HCT116 (cell line): ENCODE measurements around the gene SFT2D2. TPM values are rescaled to one million over a fixed set of nuclear protein-coding genes. Genes with fewer than 3 reads are reported as not detected.

Experiments used
- ATAC-seq: fragments of 200-7000 bp; cut with Tn5 transposase; 2 replicates; pipeline ENCODE4 v1.9.1; 2020; ENCODE audit warnings: mild to moderate bottlenecking, moderate library complexity
- BruUV-seq: library from RNA; stranded (reverse); fragments of 400-500 nt; replicated peaks from 2 replicates; lab custom pipeline; 2021; lab: Mats Ljungman, UMichigan
- CTCF ChIA-PET: fragments of 300-600 bp; sonication (Branson Sonifier 250); formaldehyde crosslinking; loops from one replicate; lab custom pipeline; 2021; ENCODE audit warnings: antibody characterized with exemption; lab: Charles Lee
- POLR2A ChIA-PET: fragments of 300-600, 350-600 bp; sonication (Branson Sonifier 250); formaldehyde crosslinking; loops from one replicate; lab custom pipeline; 2021; ENCODE audit warnings: antibody characterized with exemption; lab: Charles Lee
- RAD21 ChIA-PET, 2 experiments: fragments of 300-600 bp; sonication (Branson Sonifier 250); formaldehyde crosslinking; loops; one replicate each; lab custom pipeline; 2023; ENCODE audit warnings: low total read pairs in 2 of 2; ENCODE audit not compliant: uncharacterized antibody in 2 of 2, unreplicated experiment in 2 of 2, low non-redundant PET in 1 of 2; lab: Charles Lee
- DNase-seq: peaks from one replicate; pipeline ENCODE4 v3.0.0-alpha.2; 2010; ENCODE audit warnings: low read depth, low spot score
- H2AFZ ChIP-seq: fragments of 200-600 bp; shearing (Covaris generic), sonication (generic); 2 replicates; pipeline ENCODE4 v1.6.1; 2017; ENCODE audit warnings: low read depth, mixed run types, mixed read lengths, antibody characterized with exemption, low read length; ENCODE audit not compliant: poor library complexity, severe bottlenecking
- H3K27ac ChIP-seq: 2 replicates; pipeline ENCODE4 v1.5.1; 2012; ENCODE audit warnings: low read depth, low read length
- H3K27me3 ChIP-seq: fragments of 200-600 bp; sonication (generic); 2 replicates; pipeline ENCODE4 v1.6.1; 2016; ENCODE audit warnings: mixed run types, low read length, mixed read lengths; ENCODE audit not compliant: insufficient read depth
- H3K36me3 ChIP-seq, 2 experiments: fragments of 200-500 bp in 1 of 2; fragments of 200-600 bp in 1 of 2; sonication (Bioruptor generic) in 1 of 2; sonication (generic) in 1 of 2; 2 replicates each; pipeline versions ENCODE4 v1.5.1 to v1.6.1; 2014 to 2016; ENCODE audit warnings: low read length in 2 of 2, inconsistent platforms in 1 of 2, mixed read lengths in 1 of 2, mixed run types in 1 of 2; ENCODE audit not compliant: insufficient read depth in 2 of 2, control insufficient read depth in 1 of 2
- H3K4me1 ChIP-seq, 2 experiments: fragments of 200-600 bp in 1 of 2; sonication (generic) in 1 of 2; 2 replicates each; pipeline versions ENCODE4 v1.5.1 to v1.6.1; 2012 to 2017; ENCODE audit warnings: low read length in 2 of 2, inconsistent platforms in 1 of 2, mild to moderate bottlenecking in 1 of 2, mixed read lengths in 1 of 2, mixed run types in 1 of 2, moderate library complexity in 1 of 2; ENCODE audit not compliant: insufficient read depth in 2 of 2, control insufficient read depth in 1 of 2
- H3K4me2 ChIP-seq: fragments of 200-600 bp; sonication (generic); 2 replicates; pipeline ENCODE4 v1.6.1; 2017; ENCODE audit warnings: mixed run types, low read length, mixed read lengths
- H3K4me3 ChIP-seq, 2 experiments: fragments of 200-600 bp in 1 of 2; sonication (generic) in 1 of 2; replicated peaks in 1 of 2; 2 replicates each; pipeline ENCODE4 v1.5.1; 2011 to 2016; ENCODE audit warnings: low read length in 2 of 2, control low read depth in 1 of 2, low read depth in 1 of 2, mild to moderate bottlenecking in 1 of 2, mixed read lengths in 1 of 2, mixed run types in 1 of 2
- H3K79me2 ChIP-seq: fragments of 200-600 bp; sonication (generic); 2 replicates; pipeline ENCODE4 v1.6.1; 2017; ENCODE audit warnings: mild to moderate bottlenecking, mixed run types, low read length, moderate library complexity, mixed read lengths; ENCODE audit not compliant: insufficient read depth
- H3K9ac ChIP-seq: fragments of 200-600 bp; sonication (generic); 2 replicates; pipeline ENCODE4 v1.6.1; 2016; ENCODE audit warnings: low read length, mixed read lengths
- H3K9me2 ChIP-seq: fragments of 200-600 bp; sonication (generic), shearing (Covaris generic); 2 replicates; pipeline ENCODE4 v1.6.1; 2017; ENCODE audit warnings: mixed run types, mild to moderate bottlenecking, moderate library complexity; ENCODE audit not compliant: insufficient read depth
- H3K9me3 ChIP-seq, 2 experiments: fragments of 200-500 bp in 1 of 2; fragments of 200-600 bp in 1 of 2; sonication (Bioruptor generic) in 1 of 2; sonication (generic) in 1 of 2; 2 replicates each; pipeline ENCODE4 v1.6.1; 2014 to 2017; ENCODE audit warnings: low read length in 2 of 2, mixed read lengths in 2 of 2, inconsistent platforms in 1 of 2, low read depth in 1 of 2, mild to moderate bottlenecking in 1 of 2, mixed run types in 1 of 2, moderate library complexity in 1 of 2; ENCODE audit not compliant: control insufficient read depth in 1 of 2, insufficient read depth in 1 of 2
- H4K20me1 ChIP-seq: fragments of 200-600 bp; sonication (generic), shearing (Covaris generic); 2 replicates; pipeline ENCODE4 v1.6.1; 2017; ENCODE audit warnings: mixed run types, mild to moderate bottlenecking, moderate library complexity; ENCODE audit not compliant: insufficient read depth
- CBX3 ChIP-seq: IDR thresholded peaks from 2 replicates; pipeline ENCODE4 v1.6.1; 2012; ENCODE audit warnings: low read depth
- CEBPB ChIP-seq: IDR thresholded peaks from 2 replicates; pipeline ENCODE4 v1.6.1; 2012; ENCODE audit warnings: low read depth
- EGR1 ChIP-seq: IDR thresholded peaks from 2 replicates; pipeline ENCODE4 v1.6.1; 2012; ENCODE audit warnings: low read depth
- ELF1 ChIP-seq: IDR thresholded peaks from 2 replicates; pipeline ENCODE4 v1.6.1; 2012; ENCODE audit warnings: low read depth, borderline replicate concordance
- FOSL1 ChIP-seq: IDR thresholded peaks from 2 replicates; pipeline ENCODE4 v1.6.1; 2012; ENCODE audit warnings: low read depth
- JUND ChIP-seq: IDR thresholded peaks from 2 replicates; pipeline ENCODE4 v1.6.1; 2012
- POLR2A ChIP-seq: IDR thresholded peaks from 2 replicates; pipeline ENCODE4 v1.7.0; 2011; ENCODE audit warnings: borderline replicate concordance; ENCODE audit not compliant: insufficient read depth, insufficient read length; ENCODE audit errors: extremely low read depth
- SIN3A ChIP-seq: IDR thresholded peaks from 2 replicates; pipeline ENCODE4 v1.6.1; 2012; ENCODE audit warnings: low read depth
- SRF ChIP-seq: IDR thresholded peaks from 2 replicates; pipeline ENCODE4 v1.6.1; 2012; ENCODE audit warnings: low read depth
- TCF7L2 ChIP-seq: IDR thresholded peaks from 2 replicates; pipeline ENCODE4 v1.7.0; 2011; ENCODE audit warnings: borderline replicate concordance, inconsistent platforms; ENCODE audit not compliant: insufficient read depth, insufficient read length; ENCODE audit errors: extremely low read depth
- ZFX ChIP-seq: fragments of 450-650 bp; IDR thresholded peaks from 2 replicates; pipeline ENCODE4 v1.6.1; 2017
- ZNF274 ChIP-seq: fragments of 200-500 bp; sonication (Bioruptor generic); IDR thresholded peaks from 2 replicates; pipeline ENCODE4 v1.6.1; 2014; ENCODE audit warnings: mild to moderate bottlenecking, low read depth, low read length, inconsistent platforms
- intact Hi-C: fragments of 100-400 bp; cut with micrococcal nuclease; formaldehyde crosslinking; loops from 2 replicates; pipeline ENCODE4 v1.10.0; 2022
- total RNA-seq: library from RNA; stranded (reverse); gene quantifications from one replicate; pipeline ENCODE4 v1.2.1, GENCODE V29; 2021; ENCODE audit not compliant: unreplicated experiment
- TF ChIP-seq, protein P1 (sequence below): IDR thresholded peaks from 2 replicates; pipeline ENCODE4 v1.6.1; 2011; ENCODE audit warnings: mild to moderate bottlenecking, low read length, moderate library complexity; ENCODE audit not compliant: insufficient replicate concordance; ENCODE audit errors: extremely low read depth

SFT2D2 gene
- total RNA-seq, 1 experiment from 2014 or later, result 57.5 TPM

DNA sequence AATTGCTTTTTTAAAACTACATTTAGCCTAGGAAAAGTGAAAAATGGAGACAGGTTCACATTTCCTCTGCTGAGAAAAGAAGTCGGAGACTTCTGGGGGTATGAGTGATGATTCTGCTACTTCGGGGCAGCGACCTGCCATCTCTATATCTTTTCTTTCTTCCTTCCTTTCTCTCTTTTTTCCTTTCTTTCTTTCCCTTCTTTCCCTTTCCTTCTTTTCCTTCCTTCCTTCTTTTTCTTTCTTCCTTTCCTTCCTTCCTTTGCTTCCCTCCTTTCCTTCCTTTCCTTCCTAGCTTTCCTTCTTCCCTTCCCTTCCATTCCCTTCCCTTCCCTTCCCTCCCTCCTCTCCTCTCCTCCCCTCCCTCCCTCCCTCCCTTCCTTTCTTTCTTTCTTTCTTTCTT, 72.6 kb downstream of the SFT2D2 start:
- H4K20me1 ChIP-seq, result no peaks in the 10 kb centered on the region
- H3K9me2 ChIP-seq, result no peaks in the 10 kb centered on the region
- no peak overlapping the region for H2AFZ ChIP-seq
- no peaks in the 10 kb centered on the region for H3K79me2 ChIP-seq
- no peaks in the 10 kb centered on the region for H3K27me3 ChIP-seq
- H3K4me2 ChIP-seq, result no peak overlapping the region
- ChIA-PET CTCF (no interaction called here), POLR2A (no interaction called here), RAD21 (no interaction called here)
- no peak overlapping the region for H3K27ac ChIP-seq
- H3K36me3 ChIP-seq, result no peaks in the 10 kb centered on the region
- no peak for ATAC-seq
- BruUV-seq, result no TSS peak
- no peak for DNase-seq
- no peak overlapping the region for H3K4me3 ChIP-seq
- H3K4me1 ChIP-seq, result peaks cover 19 to 26% of the 10 kb centered on the region in 2 experiments
- intact Hi-C loops, result no loop called here
- H3K9ac ChIP-seq, result no peak overlapping the region
- no peak for TF ChIP-seq ELF1
- TF ChIP-seq CEBPB, result no peak
- no peak for TF ChIP-seq TCF7L2
- no peak for TF ChIP-seq POLR2A
- no peak for TF ChIP-seq EGR1
- no peak for TF ChIP-seq JUND
- no peak for TF ChIP-seq SIN3A
- no peak for TF ChIP-seq CBX3
- no peak for TF ChIP-seq FOSL1
- TF ChIP-seq, protein P1, sequence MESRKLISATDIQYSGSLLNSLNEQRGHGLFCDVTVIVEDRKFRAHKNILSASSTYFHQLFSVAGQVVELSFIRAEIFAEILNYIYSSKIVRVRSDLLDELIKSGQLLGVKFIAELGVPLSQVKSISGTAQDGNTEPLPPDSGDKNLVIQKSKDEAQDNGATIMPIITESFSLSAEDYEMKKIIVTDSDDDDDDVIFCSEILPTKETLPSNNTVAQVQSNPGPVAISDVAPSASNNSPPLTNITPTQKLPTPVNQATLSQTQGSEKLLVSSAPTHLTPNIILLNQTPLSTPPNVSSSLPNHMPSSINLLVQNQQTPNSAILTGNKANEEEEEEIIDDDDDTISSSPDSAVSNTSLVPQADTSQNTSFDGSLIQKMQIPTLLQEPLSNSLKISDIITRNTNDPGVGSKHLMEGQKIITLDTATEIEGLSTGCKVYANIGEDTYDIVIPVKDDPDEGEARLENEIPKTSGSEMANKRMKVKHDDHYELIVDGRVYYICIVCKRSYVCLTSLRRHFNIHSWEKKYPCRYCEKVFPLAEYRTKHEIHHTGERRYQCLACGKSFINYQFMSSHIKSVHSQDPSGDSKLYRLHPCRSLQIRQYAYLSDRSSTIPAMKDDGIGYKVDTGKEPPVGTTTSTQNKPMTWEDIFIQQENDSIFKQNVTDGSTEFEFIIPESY, result no peak
- TF ChIP-seq SRF, result no peak
- TF ChIP-seq ZNF274, result no peak
- no peak for TF ChIP-seq ZFX
- H3K9me3 ChIP-seq, result no peaks in the 10 kb centered on the region
